HepG2 (cell line): ENCODE results near the gene PPP1R13B. TPM values are rescaled to one million over a fixed set of nuclear protein-coding genes. Genes with fewer than 3 reads are reported as not detected.

Experiments
- FOXM1 ChIP-seq: sonication (generic); formaldehyde crosslinking; IDR thresholded peaks from 2 replicates; pipeline ENCODE4 v1.5.0; 2020; ENCODE audit warnings: missing genetic modification reagents
- PRPF4 ChIP-seq: fragments of 200-400 bp; formaldehyde crosslinking; IDR thresholded peaks from 2 replicates; pipeline ENCODE4 v1.6.1; 2016; ENCODE audit warnings: low read length, low read depth; ENCODE audit not compliant: poor library complexity, severe bottlenecking
- RXRB ChIP-seq: IDR thresholded peaks from 2 replicates; pipeline ENCODE4 v1.6.1; 2016; ENCODE audit warnings: borderline replicate concordance, missing genetic modification reagents, missing compliant biosample characterization
- TEAD3 ChIP-seq: optimal IDR thresholded peaks from 2 replicates; pipeline ENCODE3; 2016; ENCODE audit warnings: borderline replicate concordance
- U2AF2 ChIP-seq: fragments of 200-400 bp; formaldehyde crosslinking; IDR thresholded peaks from 2 replicates; pipeline ENCODE4 v1.6.1; 2017; ENCODE audit warnings: low read depth, mild to moderate bottlenecking, low read length
- ZNF30 ChIP-seq: sonication (generic); formaldehyde crosslinking; IDR thresholded peaks from 2 replicates; pipeline ENCODE4 v1.5.0; 2020; ENCODE audit warnings: mild to moderate bottlenecking, missing genetic modification reagents
- ZNF331 ChIP-seq: sonication (generic); formaldehyde crosslinking; IDR thresholded peaks from 2 replicates; pipeline ENCODE4 v1.4.0; 2020; ENCODE audit warnings: missing genetic modification reagents
- ZNF383 ChIP-seq: sonication (generic); formaldehyde crosslinking; IDR thresholded peaks from 2 replicates; pipeline ENCODE4 v1.4.0; 2020; ENCODE audit warnings: missing genetic modification reagents, mild to moderate bottlenecking, borderline replicate concordance
- ZNF556 ChIP-seq: sonication (generic); formaldehyde crosslinking; IDR thresholded peaks from 2 replicates; pipeline ENCODE4 v1.4.0; 2020; ENCODE audit warnings: mild to moderate bottlenecking, missing genetic modification reagents, borderline replicate concordance
- polyA plus RNA-seq, 8 experiments: library from polyadenylated mRNA; depleted of rRNA in 3 of 8; stranded (reverse) in 7 of 8; unstranded in 1 of 8; fragments of >200 nt; fragmentation: Illumina TruSeq in 4 of 8; extraction: Trizol in 4 of 8; gene quantifications; 2 replicates each; pipeline versions ENCODE4 v1.2.1 to v1.2.3, GENCODE V29; 2011 to 2016; ENCODE audit warnings: low read depth in 4 of 8, missing spikeins in 1 of 8, mixed read lengths in 1 of 8; ENCODE audit not compliant: insufficient read depth in 1 of 8
- total RNA-seq, 5 experiments: library from RNA; depleted of rRNA; stranded (reverse); fragments of >200 nt; fragmentation: Illumina TruSeq; extraction: Trizol; gene quantifications; 2 replicates each; pipeline ENCODE4 v1.2.3, GENCODE V29; 2016; ENCODE audit warnings: low read depth in 1 of 5
- TF ChIP-seq, protein P1 (sequence below): sonication (generic); formaldehyde crosslinking; IDR thresholded peaks from 2 replicates; pipeline ENCODE4 v1.5.1; 2020; ENCODE audit warnings: mild to moderate bottlenecking, missing genetic modification reagents, moderate library complexity
- TF ChIP-seq, protein P2 (sequence below): sonication (generic); formaldehyde crosslinking; IDR thresholded peaks from 2 replicates; pipeline ENCODE4 v1.9.0; 2021; ENCODE audit warnings: missing genetic modification reagents, borderline replicate concordance
- TF ChIP-seq, protein P3 (sequence below): sonication (generic); formaldehyde crosslinking; IDR thresholded peaks from 2 replicates; pipeline ENCODE4 v1.8.0; 2022; ENCODE audit warnings: missing genetic modification reagents, mild to moderate bottlenecking, inconsistent platforms, borderline replicate concordance
- TF ChIP-seq, protein P4 (sequence below): sonication (generic); formaldehyde crosslinking; IDR thresholded peaks from 2 replicates; pipeline ENCODE4 v1.5.1; 2020; ENCODE audit warnings: mild to moderate bottlenecking, missing genetic modification reagents, borderline replicate concordance

Gene PPP1R13B
- total and polyA plus RNA-seq, 2 of the 13 experiments (the other 11 are each of a cell fraction or from before 2014, with no cell fraction given): 4.6 to 9.4 TPM

DNA sequence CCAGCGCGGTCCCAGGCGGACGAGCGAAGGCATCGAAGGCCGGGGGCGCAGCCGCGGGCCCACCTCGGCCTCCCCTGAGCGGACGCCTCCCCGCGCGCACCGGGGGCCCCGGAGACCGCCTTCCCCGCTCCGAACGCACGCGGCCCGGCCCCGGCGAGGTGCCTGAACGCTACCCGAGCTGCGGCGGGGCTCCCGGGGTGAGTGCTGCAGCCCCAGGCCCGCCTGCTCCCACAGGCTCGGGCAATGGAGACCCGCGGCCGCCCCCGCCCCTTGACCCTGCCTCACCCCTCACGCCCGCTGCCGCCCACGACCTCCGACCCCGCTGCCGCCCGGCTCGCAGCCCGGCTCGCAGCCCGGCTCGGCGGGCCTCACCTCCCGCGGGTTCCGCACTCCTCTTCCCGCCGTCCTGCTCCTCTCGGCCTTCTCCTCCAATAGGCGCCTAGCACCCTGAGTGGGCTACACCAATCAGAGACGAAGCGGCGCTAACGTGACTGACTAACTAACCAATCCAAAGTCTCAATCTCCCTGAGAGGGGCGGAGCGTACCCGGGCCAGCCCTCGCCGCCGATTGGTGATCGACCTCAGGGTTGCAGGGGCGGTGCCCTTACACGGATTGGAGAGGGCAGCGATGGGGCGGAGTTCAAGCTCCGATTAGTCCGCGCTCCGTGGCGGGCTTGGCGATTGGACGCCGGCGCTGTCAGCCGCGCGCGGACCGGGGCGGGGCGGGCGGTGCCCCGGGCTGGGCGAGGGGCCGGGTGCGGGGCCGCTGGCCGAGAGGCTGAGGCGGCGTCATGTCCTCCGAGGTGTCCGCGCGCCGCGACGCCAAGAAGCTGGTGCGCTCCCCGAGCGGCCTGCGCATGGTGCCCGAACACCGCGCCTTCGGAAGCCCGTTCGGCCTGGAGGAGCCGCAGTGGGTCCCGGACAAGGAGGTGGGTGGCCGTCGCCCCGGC is 132.0 kb downstream of the PPP1R13B start, which contains the start of the genes XRCC3 and ZFYVE21 (continued):
- TF ChIP-seq, protein P1, sequence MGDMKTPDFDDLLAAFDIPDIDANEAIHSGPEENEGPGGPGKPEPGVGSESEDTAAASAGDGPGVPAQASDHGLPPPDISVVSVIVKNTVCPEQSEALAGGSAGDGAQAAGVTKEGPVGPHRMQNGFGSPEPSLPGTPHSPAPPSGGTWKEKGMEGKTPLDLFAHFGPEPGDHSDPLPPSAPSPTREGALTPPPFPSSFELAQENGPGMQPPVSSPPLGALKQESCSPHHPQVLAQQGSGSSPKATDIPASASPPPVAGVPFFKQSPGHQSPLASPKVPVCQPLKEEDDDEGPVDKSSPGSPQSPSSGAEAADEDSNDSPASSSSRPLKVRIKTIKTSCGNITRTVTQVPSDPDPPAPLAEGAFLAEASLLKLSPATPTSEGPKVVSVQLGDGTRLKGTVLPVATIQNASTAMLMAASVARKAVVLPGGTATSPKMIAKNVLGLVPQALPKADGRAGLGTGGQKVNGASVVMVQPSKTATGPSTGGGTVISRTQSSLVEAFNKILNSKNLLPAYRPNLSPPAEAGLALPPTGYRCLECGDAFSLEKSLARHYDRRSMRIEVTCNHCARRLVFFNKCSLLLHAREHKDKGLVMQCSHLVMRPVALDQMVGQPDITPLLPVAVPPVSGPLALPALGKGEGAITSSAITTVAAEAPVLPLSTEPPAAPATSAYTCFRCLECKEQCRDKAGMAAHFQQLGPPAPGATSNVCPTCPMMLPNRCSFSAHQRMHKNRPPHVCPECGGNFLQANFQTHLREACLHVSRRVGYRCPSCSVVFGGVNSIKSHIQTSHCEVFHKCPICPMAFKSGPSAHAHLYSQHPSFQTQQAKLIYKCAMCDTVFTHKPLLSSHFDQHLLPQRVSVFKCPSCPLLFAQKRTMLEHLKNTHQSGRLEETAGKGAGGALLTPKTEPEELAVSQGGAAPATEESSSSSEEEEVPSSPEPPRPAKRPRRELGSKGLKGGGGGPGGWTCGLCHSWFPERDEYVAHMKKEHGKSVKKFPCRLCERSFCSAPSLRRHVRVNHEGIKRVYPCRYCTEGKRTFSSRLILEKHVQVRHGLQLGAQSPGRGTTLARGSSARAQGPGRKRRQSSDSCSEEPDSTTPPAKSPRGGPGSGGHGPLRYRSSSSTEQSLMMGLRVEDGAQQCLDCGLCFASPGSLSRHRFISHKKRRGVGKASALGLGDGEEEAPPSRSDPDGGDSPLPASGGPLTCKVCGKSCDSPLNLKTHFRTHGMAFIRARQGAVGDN (CRISPR knock-in tag): peak; percentile 89
- TF ChIP-seq PRPF4: no peak
- TF ChIP-seq, protein P2, sequence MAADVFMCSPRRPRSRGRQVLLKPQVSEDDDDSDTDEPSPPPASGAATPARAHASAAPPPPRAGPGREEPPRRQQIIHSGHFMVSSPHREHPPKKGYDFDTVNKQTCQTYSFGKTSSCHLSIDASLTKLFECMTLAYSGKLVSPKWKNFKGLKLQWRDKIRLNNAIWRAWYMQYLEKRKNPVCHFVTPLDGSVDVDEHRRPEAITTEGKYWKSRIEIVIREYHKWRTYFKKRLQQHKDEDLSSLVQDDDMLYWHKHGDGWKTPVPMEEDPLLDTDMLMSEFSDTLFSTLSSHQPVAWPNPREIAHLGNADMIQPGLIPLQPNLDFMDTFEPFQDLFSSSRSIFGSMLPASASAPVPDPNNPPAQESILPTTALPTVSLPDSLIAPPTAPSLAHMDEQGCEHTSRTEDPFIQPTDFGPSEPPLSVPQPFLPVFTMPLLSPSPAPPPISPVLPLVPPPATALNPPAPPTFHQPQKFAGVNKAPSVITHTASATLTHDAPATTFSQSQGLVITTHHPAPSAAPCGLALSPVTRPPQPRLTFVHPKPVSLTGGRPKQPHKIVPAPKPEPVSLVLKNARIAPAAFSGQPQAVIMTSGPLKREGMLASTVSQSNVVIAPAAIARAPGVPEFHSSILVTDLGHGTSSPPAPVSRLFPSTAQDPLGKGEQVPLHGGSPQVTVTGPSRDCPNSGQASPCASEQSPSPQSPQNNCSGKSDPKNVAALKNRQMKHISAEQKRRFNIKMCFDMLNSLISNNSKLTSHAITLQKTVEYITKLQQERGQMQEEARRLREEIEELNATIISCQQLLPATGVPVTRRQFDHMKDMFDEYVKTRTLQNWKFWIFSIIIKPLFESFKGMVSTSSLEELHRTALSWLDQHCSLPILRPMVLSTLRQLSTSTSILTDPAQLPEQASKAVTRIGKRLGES (CRISPR knock-in tag): 0 out of 2 replicates have a peak, but pooled peaks have one; percentile 23
- no peak for TF ChIP-seq FOXM1 (CRISPR knock-in tag)
- TF ChIP-seq ZNF30 (CRISPR knock-in tag): no peak
- no peak for TF ChIP-seq ZNF383 (CRISPR knock-in tag)
- no peak for TF ChIP-seq U2AF2
- TF ChIP-seq, protein P3, sequence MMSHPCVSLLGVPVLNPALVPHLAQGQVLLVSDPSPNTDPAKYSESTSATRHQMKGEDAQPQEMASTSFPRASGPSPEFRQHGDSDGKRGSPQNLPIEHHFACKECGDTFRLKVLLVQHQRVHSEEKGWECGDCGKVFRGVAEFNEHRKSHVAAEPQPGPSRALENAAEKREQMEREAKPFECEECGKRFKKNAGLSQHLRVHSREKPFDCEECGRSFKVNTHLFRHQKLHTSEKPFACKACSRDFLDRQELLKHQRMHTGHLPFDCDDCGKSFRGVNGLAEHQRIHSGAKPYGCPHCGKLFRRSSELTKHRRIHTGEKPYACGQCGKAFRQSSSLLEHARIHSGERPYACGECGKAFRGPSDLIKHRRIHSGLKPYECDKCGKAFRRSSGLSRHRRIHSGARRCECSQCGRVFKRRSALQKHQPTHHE (CRISPR knock-in tag): no peak
- TF ChIP-seq, protein P4, sequence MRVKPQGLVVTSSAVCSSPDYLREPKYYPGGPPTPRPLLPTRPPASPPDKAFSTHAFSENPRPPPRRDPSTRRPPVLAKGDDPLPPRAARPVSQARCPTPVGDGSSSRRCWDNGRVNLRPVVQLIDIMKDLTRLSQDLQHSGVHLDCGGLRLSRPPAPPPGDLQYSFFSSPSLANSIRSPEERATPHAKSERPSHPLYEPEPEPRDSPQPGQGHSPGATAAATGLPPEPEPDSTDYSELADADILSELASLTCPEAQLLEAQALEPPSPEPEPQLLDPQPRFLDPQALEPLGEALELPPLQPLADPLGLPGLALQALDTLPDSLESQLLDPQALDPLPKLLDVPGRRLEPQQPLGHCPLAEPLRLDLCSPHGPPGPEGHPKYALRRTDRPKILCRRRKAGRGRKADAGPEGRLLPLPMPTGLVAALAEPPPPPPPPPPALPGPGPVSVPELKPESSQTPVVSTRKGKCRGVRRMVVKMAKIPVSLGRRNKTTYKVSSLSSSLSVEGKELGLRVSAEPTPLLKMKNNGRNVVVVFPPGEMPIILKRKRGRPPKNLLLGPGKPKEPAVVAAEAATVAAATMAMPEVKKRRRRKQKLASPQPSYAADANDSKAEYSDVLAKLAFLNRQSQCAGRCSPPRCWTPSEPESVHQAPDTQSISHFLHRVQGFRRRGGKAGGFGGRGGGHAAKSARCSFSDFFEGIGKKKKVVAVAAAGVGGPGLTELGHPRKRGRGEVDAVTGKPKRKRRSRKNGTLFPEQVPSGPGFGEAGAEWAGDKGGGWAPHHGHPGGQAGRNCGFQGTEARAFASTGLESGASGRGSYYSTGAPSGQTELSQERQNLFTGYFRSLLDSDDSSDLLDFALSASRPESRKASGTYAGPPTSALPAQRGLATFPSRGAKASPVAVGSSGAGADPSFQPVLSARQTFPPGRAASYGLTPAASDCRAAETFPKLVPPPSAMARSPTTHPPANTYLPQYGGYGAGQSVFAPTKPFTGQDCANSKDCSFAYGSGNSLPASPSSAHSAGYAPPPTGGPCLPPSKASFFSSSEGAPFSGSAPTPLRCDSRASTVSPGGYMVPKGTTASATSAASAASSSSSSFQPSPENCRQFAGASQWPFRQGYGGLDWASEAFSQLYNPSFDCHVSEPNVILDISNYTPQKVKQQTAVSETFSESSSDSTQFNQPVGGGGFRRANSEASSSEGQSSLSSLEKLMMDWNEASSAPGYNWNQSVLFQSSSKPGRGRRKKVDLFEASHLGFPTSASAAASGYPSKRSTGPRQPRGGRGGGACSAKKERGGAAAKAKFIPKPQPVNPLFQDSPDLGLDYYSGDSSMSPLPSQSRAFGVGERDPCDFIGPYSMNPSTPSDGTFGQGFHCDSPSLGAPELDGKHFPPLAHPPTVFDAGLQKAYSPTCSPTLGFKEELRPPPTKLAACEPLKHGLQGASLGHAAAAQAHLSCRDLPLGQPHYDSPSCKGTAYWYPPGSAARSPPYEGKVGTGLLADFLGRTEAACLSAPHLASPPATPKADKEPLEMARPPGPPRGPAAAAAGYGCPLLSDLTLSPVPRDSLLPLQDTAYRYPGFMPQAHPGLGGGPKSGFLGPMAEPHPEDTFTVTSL (CRISPR knock-in tag): no peak
- TF ChIP-seq RXRB (CRISPR knock-in tag): no peak; the same call in 1 of the 2 replicates
- no peak for TF ChIP-seq TEAD3
- no peak for TF ChIP-seq ZNF556
- no peak for TF ChIP-seq ZNF331 (CRISPR knock-in tag)
